NB4 (cell line): ENCODE data around the gene GRIK1.

ENCODE experiments used
- DNase-seq: peaks from one replicate; pipeline ENCODE4 v3.0.0; 2010; ENCODE audit warnings: low read depth
- H3K4me3 ChIP-seq: one replicate; pipeline ENCODE4 v1.5.1; 2011; ENCODE audit warnings: mild to moderate bottlenecking, low read depth, low read length, moderate library complexity
- CTCF ChIP-seq: IDR thresholded peaks from one replicate; pipeline ENCODE4 v1.5.1; 2012; ENCODE audit warnings: low read depth, low read length
- MYC ChIP-seq: IDR thresholded peaks from 2 replicates; pipeline ENCODE4 v1.6.1; 2011; ENCODE audit warnings: low read depth, low read length
- POLR2A ChIP-seq: IDR thresholded peaks from 2 replicates; pipeline ENCODE4 v1.6.1; 2011; ENCODE audit warnings: mild to moderate bottlenecking; ENCODE audit not compliant: insufficient read length; ENCODE audit errors: extremely low read depth
- TF ChIP-seq, protein P1 (sequence below): IDR thresholded peaks from 2 replicates; pipeline ENCODE4 v1.6.1; 2011; ENCODE audit warnings: low read depth, low read length

The GRIK1 gene

GRCh38 chr21:29549614-29550013 is 390.2 kb downstream of the GRIK1 start:
- TF ChIP-seq POLR2A (no peak), MYC (no peak), CTCF (no peak)
- TF ChIP-seq, protein P1, sequence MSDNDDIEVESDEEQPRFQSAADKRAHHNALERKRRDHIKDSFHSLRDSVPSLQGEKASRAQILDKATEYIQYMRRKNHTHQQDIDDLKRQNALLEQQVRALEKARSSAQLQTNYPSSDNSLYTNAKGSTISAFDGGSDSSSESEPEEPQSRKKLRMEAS = no peak
- no peak for DNase-seq
- no peak overlapping the region for H3K4me3 ChIP-seq

- no peak overlapping the region for H3K4me3 ChIP-seq
- TF ChIP-seq MYC (no peak), POLR2A (no peak)
- TF ChIP-seq, protein P1 = no peak
- no peak for DNase-seq
Observed at GRCh38 chr21:29547998-29548397, 391.8 kb downstream of the GRIK1 start.

DNA sequence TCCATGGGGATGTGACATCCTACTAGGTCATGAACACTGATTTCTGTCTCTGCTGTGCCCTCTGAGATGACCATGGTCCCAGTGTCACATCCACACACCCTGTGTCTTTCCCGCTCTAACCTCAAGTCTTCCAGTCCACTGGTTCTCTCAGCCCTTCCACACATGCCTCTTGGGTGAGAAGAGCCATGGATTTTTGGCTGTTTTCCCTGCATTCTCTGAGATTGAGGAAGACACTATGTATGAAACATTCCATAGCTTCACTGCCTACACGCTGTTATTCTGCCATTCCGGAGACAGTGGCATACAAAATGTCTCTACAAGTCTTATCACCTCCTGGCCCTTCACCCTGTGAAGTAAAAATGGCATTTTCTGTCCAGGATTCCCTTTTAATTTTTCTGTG is 393.7 kb downstream of the GRIK1 start:
- no peak for DNase-seq
- no peak overlapping the region for H3K4me3 ChIP-seq
- TF ChIP-seq, protein P1 = no peak
- TF ChIP-seq CTCF (no peak), MYC (no peak), POLR2A (no peak)

GRCh38 chr21:29540289-29540688 is 399.5 kb downstream of the GRIK1 start:
- no peak for DNase-seq
- no peak overlapping the region for H3K4me3 ChIP-seq
- TF ChIP-seq CTCF (no peak), MYC (no peak), POLR2A (no peak)
- TF ChIP-seq, protein P1 = no peak

DNA sequence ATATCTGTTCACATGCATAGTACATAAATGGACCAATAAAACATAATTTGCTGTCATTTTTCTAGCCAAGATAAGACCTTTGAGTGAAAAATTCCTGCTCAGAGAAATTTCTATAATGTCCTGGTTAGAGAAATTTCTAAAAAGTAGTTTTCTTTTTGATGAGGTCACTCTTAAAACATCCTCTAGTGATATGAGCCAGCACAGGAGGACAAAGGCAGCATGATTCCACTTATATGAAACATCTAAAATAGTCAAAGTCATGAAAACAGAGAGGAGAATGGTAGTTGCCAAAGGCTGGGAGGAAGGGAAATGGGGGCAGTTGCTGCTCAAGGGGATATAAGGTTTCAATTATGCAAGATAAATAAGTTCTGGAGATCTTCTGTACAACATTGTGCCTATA is 401.7 kb downstream of the GRIK1 start:
- TF ChIP-seq MYC (no peak), POLR2A (no peak), CTCF (no peak)
- TF ChIP-seq, protein P1 = no peak
- DNase-seq = no peak

GRCh38 chr21:29534448-29534847 is 405.3 kb downstream of the GRIK1 start:
- TF ChIP-seq, protein P1 = no peak
- H3K4me3 ChIP-seq = no peak overlapping the region
- DNase-seq = no peak

More for the DNA sequence above, 401.7 kb downstream of the GRIK1 start:
- H3K4me3 ChIP-seq = no peak overlapping the region

DNA sequence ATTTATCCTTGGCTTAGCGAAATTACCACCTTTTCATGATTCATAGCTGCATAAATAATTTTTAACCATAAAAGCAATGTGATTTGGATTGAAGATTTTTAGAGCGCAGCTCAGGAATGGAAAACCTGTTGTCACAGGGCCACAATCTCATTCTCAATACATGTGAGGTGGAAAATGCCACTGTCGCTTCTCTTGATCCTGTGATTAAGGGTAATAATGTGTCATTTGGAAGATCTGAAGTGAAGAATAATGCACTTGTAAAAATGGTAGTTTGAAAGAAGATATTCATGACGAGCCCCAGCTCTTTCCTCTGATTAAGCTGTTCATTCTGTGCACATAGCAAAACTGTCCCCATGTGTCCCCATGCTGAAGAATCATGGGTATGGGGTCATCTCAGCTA is 410.7 kb downstream of the GRIK1 start:
- DNase-seq = no peak
- TF ChIP-seq MYC (no peak), CTCF (no peak), POLR2A (no peak)
- TF ChIP-seq, protein P1 = no peak
- H3K4me3 ChIP-seq = no peak overlapping the region
